DND-41 (cell line): ENCODE measurements around the gene CSRP1.

Experiments used
- ATAC-seq: fragments of 200-7000 bp; cut with Tn5 transposase; 3 replicates; pipeline ENCODE4 v1.9.1; 2021; ENCODE audit warnings: low read depth; ENCODE audit not compliant: insufficient read depth
- DNase-seq: peaks from one replicate; pipeline ENCODE4 v3.0.0-alpha.2; 2020
- H2AFZ ChIP-seq: 2 replicates; pipeline ENCODE4 v1.6.0; 2012; ENCODE audit warnings: low read depth, low read length
- H3K27ac ChIP-seq: 2 replicates; pipeline ENCODE4 v1.5.1; 2012; ENCODE audit warnings: low read length, inconsistent platforms
- H3K27me3 ChIP-seq: fragments of 200-600 bp; sonication (generic); 2 replicates; pipeline ENCODE4 v1.6.0; 2012; ENCODE audit warnings: low read length, mild to moderate bottlenecking, inconsistent platforms; ENCODE audit not compliant: insufficient read depth, poor library complexity
- H3K36me3 ChIP-seq: 2 replicates; pipeline ENCODE4 v1.5.1; 2012; ENCODE audit warnings: low read length, inconsistent platforms; ENCODE audit not compliant: insufficient read depth
- H3K4me1 ChIP-seq: 2 replicates; pipeline ENCODE4 v1.5.1; 2012; ENCODE audit warnings: mild to moderate bottlenecking, low read length; ENCODE audit not compliant: insufficient read depth
- H3K4me2 ChIP-seq: 2 replicates; pipeline ENCODE4 v1.6.0; 2012; ENCODE audit warnings: mild to moderate bottlenecking, moderate library complexity, low read length, inconsistent platforms; ENCODE audit not compliant: insufficient read depth
- H3K4me3 ChIP-seq, 2 experiments: fragments of 200-600 bp in 1 of 2; shearing (Covaris generic) in 1 of 2; 2 replicates each; pipeline ENCODE4 v1.5.1; 2012 to 2016; ENCODE audit warnings: inconsistent platforms in 2 of 2, low read length in 2 of 2, mild to moderate bottlenecking in 2 of 2, low read depth in 1 of 2, moderate library complexity in 1 of 2
- H3K79me2 ChIP-seq: 2 replicates; pipeline ENCODE4 v1.6.0; 2012; ENCODE audit warnings: low read length, inconsistent platforms; ENCODE audit not compliant: insufficient read depth
- H3K9ac ChIP-seq: 2 replicates; pipeline ENCODE4 v1.6.0; 2012; ENCODE audit warnings: low read depth, mild to moderate bottlenecking, inconsistent platforms, low read length, moderate library complexity
- H3K9me3 ChIP-seq: 2 replicates; pipeline ENCODE4 v1.5.1; 2012; ENCODE audit warnings: low read length, moderate library complexity, mild to moderate bottlenecking, inconsistent platforms; ENCODE audit not compliant: insufficient read depth, severe bottlenecking
- H4K20me1 ChIP-seq: 2 replicates; pipeline ENCODE4 v1.6.0; 2012; ENCODE audit warnings: low read length; ENCODE audit not compliant: insufficient read depth
- CTCF ChIP-seq: IDR thresholded peaks from 2 replicates; pipeline ENCODE4 v1.5.1; 2012; ENCODE audit warnings: borderline replicate concordance, low read length, moderate library complexity, mild to moderate bottlenecking; ENCODE audit not compliant: poor library complexity, severe bottlenecking; ENCODE audit errors: extremely low read depth
- EZH2 ChIP-seq: IDR thresholded peaks from 3 replicates; pipeline ENCODE4 v1.6.1; 2012; ENCODE audit warnings: borderline replicate concordance, low read depth, mild to moderate bottlenecking, moderate library complexity, low read length, inconsistent platforms; ENCODE audit not compliant: severe bottlenecking

CSRP1 gene

DNA sequence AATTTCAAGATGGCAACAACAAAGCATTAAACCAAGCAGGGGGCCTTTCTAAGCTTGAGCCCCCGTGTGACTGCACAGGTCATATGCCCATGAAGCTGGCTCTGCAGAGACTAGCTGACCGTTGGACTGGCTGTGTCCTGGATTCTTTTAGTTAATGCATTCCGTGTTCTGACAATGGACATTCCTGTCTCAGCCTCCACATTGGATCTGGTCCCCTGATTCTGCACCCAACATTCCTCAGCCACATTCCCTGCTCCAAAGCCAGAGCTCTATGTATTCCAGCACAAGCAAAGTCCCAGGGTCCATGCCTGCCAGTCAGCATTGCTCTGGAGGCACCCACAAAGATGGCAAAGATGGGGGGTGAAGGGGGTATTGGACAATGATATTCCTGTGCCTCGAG lies 26.9 kb upstream of the CSRP1 start:
- H3K9me3 ChIP-seq, result no peaks in the 10 kb centered on the region
- H3K79me2 ChIP-seq, result no peaks in the 10 kb centered on the region
- no peaks in the 10 kb centered on the region for H3K4me1 ChIP-seq
- H4K20me1 ChIP-seq, result peaks cover 15% of the 10 kb centered on the region
- no peak overlapping the region for H3K27ac ChIP-seq
- H3K4me2 ChIP-seq, result no peak overlapping the region
- no peak for DNase-seq
- H3K27me3 ChIP-seq, result peaks cover 18% of the 10 kb centered on the region
- ATAC-seq, result no peak
- no peak overlapping the region for H3K9ac ChIP-seq
- no peak overlapping the region for H3K4me3 ChIP-seq
- TF ChIP-seq CTCF (no peak), EZH2 (no peak)
- H3K36me3 ChIP-seq, result no peaks in the 10 kb centered on the region
- H2AFZ ChIP-seq, result no peak overlapping the region

DNA sequence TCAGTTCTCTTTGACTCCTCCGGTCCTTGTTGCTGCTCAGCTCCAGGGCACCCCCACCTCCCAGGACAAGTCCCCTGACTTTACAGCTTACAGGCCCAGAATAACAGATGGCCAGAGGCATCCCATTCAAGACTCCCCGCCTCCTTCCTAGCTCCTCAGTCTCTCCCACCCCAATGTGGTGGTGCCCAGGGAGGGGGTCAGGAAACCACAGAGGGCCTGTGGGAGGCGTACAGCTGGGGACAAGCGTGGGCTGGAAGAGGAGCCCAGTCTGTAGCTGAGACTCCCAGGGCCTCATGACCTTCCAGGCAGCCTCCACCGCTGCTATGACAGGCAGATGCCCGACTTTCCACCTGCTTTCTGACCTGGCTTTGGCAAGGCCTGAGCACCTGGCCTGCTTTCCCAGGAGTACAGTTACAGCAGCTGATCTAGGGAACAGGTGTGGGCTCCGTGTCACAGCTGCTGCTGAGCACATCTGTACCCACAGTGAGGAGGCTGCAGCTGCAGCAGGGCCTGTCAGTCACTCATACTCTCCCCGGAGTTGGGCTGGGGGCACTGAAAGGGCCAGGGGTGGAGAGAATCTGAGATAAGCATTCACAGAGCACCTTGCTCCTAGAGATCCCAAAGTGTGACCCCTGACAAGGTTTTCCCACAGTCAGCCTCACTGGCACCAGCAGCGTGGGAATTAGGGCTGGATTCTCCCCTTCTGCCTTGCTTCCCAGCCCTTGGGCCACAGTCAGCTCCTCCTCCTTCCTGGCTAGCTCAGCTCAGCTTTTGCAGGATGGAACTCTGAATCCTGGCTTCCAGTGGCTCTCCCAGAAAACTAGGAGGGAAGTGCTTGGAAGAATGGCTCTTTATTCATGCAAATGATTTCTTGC lies 24.9 kb upstream of the CSRP1 start:
- TF ChIP-seq CTCF, result no peak
- TF ChIP-seq EZH2, result no peak
- Histone ChIP-seq H3K27me3 (no peaks in the 10 kb centered on the region), H3K9ac (no peak overlapping the region), H3K9me3 (no peaks in the 10 kb centered on the region), H3K4me1 (no peaks in the 10 kb centered on the region), H2AFZ (no peak overlapping the region), H3K4me3 (no peak overlapping the region), H3K4me2 (no peak overlapping the region), H3K27ac (no peak overlapping the region), H3K79me2 (no peaks in the 10 kb centered on the region), H3K36me3 (no peaks in the 10 kb centered on the region), H4K20me1 (peaks cover 9% of the 10 kb centered on the region; the same call in 1 of the 2 replicates)
- no peak for DNase-seq
- peak; percentile 40; the same call in 2 of the 3 replicates for ATAC-seq

GRCh38 chr1:201530741-201531531 lies 24.0 kb upstream of the CSRP1 start:
- DNase-seq, result peak; percentile 43
- H3K27me3 ChIP-seq, result no peaks in the 10 kb centered on the region
- no peaks in the 10 kb centered on the region for H3K9me3 ChIP-seq
- TF ChIP-seq EZH2 (no peak), CTCF (peak; percentile 58)
- H3K79me2 ChIP-seq, result no peaks in the 10 kb centered on the region
- H4K20me1 ChIP-seq, result peaks cover 9% of the 10 kb centered on the region; the same call in 1 of the 2 replicates
- H3K4me2 ChIP-seq, result no peak overlapping the region
- H3K36me3 ChIP-seq, result no peaks in the 10 kb centered on the region
- H3K4me1 ChIP-seq, result no peaks in the 10 kb centered on the region
- no peak overlapping the region for H2AFZ ChIP-seq
- H3K27ac ChIP-seq, result no peak overlapping the region
- no peak overlapping the region for H3K9ac ChIP-seq
- peak; percentile 58; the same call in 2 of the 3 replicates for ATAC-seq
- no peak overlapping the region for H3K4me3 ChIP-seq
